ENCODE data around the gene PCDHA9.
"Not testable (repeated sequence)": the region's sequence is repeated elsewhere in the genome, so short reads cannot be mapped to it uniquely, and the experiment has no call there.

- not testable (repeated sequence) for TF ChIP-seq MAX, REST (IDR thresholded peaks at IDR 0.05)
These were observed 28.5 kb downstream of the PCDHA9 start for GRCh38 chr5:140876541-140877261.

Measured in liver (tissue), 1 donor.